NK-92 treated with Interleukin-12 subunit alpha and Interleukin-12 subunit beta, amount 100 ng/mL, for 24 hours (cell line): ENCODE results near the gene RASAL3.
"Not testable (repeated sequence)": the region's sequence is repeated elsewhere in the genome, so short reads cannot be mapped to it uniquely, and the experiment has no call there.

ENCODE experiments used
- DNase-seq: peaks from one replicate; lab custom pipeline; 2025; lab: John Stamatoyannopoulos, UW

RASAL3 gene

GRCh38 chr19:15464394-15465385 lies at the start of gene RASAL3:
Gene RASAL3, minus strand, starts transcription at chr19:15464544. Its CDS starts 186 bp downstream, at chr19:15464358.
- DNase-seq = peak; percentile 75

DNA sequence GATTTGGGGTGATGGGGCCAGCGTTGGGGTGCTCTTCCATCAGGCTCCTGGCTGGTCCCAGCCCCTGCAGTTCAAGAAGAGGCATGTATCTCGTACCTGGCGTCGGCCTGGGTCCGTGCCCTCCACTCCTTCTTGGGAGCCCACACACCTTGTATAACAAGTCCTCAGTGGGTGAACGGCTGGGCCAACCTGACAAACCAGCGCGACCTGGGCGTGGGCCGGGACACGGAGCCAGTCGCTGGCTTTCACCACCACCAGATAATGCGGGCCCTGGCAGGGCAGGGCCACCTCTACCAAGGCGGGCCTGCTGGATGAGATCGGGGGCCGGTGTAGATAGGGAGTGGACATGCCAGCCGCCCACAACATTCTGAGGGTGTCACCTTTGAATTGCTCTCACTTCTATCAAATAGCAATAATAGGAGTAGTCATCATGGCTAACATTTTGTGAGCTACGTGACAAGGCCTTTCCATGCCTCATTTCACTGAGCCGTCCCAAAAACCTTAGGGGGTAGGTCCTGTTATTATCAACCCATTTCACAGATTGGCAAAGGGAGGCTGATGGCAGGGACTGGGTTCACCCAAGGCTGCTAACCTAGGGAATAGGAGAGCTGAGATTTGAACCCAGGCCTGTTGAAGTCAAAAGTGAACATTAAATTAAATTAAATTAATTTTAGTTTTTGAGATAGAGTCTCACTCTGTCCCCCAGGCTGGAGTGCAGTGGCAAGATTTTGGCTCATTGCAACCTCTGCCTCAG lies 47.5 kb upstream of the RASAL3 start:
- no peak for DNase-seq

GRCh38 chr19:15508035-15508710 lies 43.8 kb upstream of the RASAL3 start, which contains the start of gene CYP4F22:
Gene CYP4F22, plus strand, starts transcription at chr19:15508525. Its CDS starts 16,812 bp downstream, at chr19:15525337.
- no peak for DNase-seq

DNA sequence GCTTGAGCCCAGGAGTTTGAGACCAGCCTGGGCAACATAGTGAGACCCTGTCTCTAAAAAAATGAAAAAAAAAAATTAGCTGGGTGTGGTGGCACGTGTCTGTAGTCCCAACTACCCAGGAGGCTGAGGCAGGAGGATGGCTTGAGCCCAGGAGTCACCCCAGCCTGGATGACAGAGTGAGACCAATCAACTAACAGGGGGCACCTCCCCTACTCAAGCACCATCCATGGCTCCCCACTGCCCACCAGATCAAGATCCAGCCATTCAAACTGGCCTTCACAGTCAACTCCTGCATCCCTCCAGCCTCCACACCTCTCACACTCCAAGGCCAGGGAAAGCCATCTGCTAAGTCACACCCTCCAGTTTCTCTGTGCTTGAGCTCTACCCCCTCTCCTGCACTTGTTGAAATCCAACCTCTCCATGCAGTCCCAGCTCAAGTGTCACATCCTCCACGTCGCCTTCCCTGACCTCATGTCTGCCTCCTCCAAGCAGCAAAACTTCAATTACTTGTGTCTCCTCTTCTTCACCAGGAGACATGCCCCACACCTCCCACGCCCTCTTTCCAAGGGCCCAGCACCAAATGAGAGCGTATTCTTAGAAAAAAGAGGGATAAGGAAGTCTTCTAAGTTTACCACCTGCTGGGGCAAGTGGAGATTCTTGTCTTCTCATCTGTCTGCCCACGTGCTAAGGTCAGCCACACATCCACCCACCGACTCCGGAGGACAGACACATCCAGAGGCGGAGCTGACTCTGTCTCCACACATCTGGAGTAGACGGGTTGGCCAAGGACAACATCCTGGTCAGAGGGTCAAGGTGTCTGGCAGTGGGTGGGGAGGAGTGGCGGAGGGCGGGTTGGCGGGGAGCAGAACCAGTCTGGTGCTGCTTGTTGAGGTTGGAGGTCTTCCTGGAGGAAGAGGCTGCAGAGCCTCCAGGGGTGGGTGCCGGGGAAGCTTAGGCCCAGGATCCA lies 43.0 kb upstream of the RASAL3 start:
- no peak for DNase-seq

DNA sequence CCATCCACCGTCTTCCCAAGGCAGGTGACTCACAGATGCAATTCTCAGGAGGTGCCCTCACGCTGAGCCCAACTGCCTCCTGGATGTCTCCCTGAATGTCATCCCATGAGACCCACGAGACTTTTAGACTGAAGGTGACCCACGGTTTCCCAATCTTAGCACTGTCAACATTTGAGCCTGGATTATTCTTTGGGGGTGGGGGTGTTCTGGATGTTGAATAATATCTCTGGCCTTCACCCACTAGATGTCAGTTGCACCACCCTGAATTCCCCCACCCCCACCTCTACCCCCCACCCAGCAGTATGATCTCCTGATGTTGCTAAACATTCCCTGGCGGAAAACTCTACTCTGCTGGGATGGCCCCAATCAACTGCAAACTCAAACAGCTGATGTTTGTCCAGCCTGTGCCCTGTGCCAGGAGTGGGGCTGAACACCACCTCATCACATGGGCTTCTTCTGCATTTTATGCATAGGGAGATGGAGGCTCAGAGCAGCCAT lies 41.8 kb upstream of the RASAL3 start:
- no peak for DNase-seq

DNA sequence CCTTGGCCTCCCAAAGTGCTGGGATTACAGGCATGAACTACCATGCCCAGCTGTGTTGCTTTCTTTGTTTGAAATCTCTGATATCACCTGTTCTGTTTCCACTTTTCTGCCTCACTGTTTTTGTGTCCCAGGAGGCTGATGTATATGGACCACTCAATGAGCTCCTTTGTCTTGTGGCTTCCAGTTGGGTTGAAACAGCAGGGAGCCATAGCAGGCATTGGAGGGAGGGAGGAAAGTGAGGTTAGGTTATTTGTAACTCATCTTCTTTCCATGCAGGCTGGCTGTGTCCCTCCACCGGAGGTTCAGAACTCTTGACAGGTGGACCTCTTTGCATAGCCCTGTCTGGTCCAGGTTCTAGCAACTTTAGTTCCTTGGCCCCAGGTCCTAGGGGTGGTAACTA lies 37.9 kb upstream of the RASAL3 start:
- DNase-seq = no peak

- no peak for DNase-seq
These were observed 37.3 kb upstream of the RASAL3 start for GRCh38 chr19:15501596-15501995.

- DNase-seq = no peak
These were observed 34.6 kb upstream of the RASAL3 start for GRCh38 chr19:15498910-15499309.

DNA sequence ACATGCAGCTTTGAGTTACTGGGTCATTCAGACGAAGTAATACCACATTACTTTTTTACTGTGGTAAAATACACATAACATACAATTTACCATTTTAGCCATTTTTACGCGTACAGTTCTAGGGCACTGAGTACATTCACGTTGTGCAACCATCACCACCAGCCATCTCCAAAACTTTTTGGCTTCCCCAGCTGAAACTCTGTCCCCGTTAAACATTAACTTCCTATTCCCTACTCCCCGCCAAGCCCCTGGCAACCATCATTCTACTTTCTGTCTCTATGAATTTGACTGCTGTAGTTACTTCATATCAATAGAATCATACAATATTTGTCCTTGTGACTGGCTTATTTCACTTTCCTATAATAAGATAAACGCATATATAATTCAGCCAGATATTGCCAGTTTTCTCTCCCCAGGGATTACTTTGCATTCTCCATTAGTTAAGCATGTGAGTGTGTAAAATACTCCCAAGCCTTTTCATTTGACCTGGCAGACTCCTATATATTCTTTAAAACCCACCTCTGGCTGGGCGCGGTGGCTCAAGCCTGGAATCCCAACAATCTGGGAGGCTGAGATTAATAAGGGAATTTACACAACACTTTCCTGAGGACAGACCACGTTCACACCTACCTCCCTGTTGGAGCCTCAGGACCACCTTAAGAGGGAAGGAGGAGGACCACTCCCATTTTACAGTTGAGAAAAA lies 34.0 kb upstream of the RASAL3 start:
- no peak for DNase-seq

- no peak for DNase-seq
These were observed 30.8 kb upstream of the RASAL3 start for GRCh38 chr19:15495151-15495550.

- DNase-seq = no peak
These were observed 24.3 kb upstream of the RASAL3 start for GRCh38 chr19:15488489-15489226.

DNA sequence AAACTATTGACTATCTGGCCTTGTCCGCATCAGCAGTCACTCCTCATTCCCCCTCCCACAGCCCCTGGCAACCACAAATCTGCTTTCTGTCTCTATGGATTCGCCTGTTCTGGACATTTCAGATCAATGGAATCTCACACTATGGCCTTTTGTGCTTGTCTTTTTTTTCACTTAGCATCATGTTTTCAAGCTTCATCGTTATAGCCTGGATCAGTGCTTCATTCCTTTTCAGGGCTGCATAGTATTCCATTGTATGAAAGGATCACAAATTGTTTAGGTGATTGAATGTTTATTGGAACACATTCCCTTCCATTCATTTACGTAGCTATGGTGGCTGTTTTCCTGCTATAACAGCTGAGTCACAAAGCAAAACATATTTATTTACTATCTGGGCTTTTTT lies 22.7 kb upstream of the RASAL3 start:
- no peak for DNase-seq

DNA sequence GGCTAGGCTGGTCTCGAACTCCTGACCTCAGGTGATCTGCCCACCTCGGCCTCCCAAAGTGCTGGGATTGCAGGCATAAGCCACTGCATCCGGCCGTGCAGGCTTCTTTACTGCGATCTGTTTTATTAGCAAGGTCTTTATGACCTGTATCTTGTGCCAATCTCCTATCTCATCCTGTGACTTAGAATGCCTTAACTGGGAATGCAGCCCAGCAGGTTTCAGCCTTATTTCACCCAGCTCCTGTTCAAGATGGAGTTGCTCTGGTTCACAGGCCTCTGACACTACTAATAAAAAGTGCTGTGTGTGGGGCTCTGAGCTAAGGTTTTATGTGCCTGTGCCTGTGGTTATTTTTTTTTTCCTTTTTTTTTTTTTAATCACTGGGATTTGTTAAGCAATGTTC lies 21.4 kb upstream of the RASAL3 start:
- not testable (repeated sequence) for DNase-seq

GRCh38 chr19:15480996-15481395 lies 16.7 kb upstream of the RASAL3 start:
- not testable (repeated sequence) for DNase-seq

DNA sequence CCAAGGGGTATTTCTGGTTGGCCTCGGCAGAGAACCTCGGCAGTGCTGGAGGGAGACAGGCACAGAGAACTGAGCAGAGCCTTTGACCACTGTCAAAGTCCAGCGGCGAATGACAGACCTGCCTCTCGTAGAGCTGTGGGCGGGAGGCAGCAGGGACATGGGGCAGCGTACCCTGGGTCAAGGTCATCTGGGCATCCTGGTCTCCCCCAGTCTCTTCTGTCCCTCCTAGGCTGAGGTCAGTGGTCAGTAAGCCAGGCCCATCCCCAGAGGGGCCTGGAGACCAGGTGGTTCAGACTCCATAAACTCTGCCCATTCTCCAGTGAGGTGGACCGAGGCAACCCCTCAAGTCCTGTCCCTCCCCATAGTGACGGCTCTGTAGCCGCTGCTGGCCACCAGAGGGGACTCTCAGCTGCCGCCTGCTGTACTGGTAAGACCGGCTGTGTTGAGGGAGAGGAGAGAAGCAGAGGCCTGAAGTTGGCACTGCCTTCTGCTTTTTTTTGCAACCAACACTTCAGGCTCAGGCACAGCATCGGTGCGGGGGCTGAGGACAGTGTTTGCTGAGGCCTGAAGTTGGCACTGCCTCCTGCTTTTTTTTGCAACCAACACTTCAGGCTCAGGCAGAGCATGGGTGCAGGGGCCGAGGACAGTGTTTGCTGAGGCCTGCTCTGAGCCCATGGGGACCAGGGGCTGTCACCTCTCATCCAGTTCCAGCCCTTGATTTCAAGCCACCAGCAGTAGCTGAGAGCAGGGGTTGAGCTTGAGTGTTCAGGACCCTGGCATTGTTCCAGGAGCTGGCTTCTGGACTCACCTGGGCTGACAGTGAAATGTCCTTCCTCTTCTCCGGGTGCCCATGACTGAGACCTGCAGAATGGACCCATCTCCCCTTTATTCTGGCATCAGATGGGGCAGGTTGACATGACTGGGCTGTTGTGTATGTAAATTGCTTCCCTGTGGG lies 15.3 kb upstream of the RASAL3 start, which contains the start of gene PGLYRP2:
TSS of gene PGLYRP2 (minus strand) at position 111 of the 955 bp plus-strand sequence. CDS start 130 bp downstream, outside the sequence.
- DNase-seq = no peak

GRCh38 chr19:15476325-15476724 lies 12.0 kb upstream of the RASAL3 start:
- DNase-seq = no peak

GRCh38 chr19:15475611-15476010 lies 11.3 kb upstream of the RASAL3 start:
- DNase-seq = no peak

DNA sequence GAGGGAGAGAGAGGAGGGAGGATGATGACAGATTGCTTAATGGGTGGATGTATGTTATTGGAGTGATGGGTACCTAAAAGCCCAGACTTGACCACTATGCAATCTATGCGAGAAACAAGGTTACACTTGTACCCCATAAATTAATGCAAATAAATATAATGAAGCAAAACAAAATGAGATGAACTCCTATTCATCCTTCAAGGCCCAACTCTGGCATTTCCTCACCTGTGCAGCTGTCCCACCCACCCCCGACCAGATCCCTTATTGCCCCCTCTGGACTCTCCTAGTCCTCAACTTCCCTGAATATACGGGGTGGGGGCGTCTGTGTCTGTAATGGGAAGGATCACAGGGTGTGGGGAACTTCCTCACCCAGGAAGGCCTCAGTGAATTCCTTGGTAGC lies 10.8 kb upstream of the RASAL3 start:
- DNase-seq = no peak
